HL-60 (cell line): Measurements from ENCODE around the gene SH2D3C.

Experiments
- DNase-seq, 2 experiments: peaks; one replicate each; pipeline ENCODE4 v3.0.0-alpha.2; 2010 to 2020; ENCODE audit warnings: low read depth in 1 of 2, low spot score in 1 of 2
- H3K27ac ChIP-seq: fragments of 250-450 bp; sonication (Bioruptor Pico); replicated peaks from 2 replicates; pipeline ENCODE4 v1.5.1; 2020; ENCODE audit warnings: mild to moderate bottlenecking, moderate library complexity
- H3K27me3 ChIP-seq: fragments of 250-450 bp; sonication (Bioruptor Pico); 2 replicates; pipeline ENCODE4 v1.5.1; 2021; ENCODE audit warnings: mild to moderate bottlenecking, moderate library complexity; ENCODE audit not compliant: insufficient read depth, poor library complexity, severe bottlenecking
- H3K4me3 ChIP-seq: replicated peaks from 2 replicates; pipeline ENCODE4 v1.5.1; 2011; ENCODE audit warnings: mild to moderate bottlenecking, control low read depth, low read length; ENCODE audit not compliant: insufficient read depth
- CTCF ChIP-seq: IDR thresholded peaks from one replicate; pipeline ENCODE4 v1.5.1; 2011; ENCODE audit warnings: low read length, control low read depth, inconsistent platforms; ENCODE audit not compliant: insufficient read depth
- GABPA ChIP-seq: IDR thresholded peaks from 2 replicates; pipeline ENCODE4 v1.6.1; 2012; ENCODE audit warnings: low read depth
- POLR2AphosphoS5 ChIP-seq: IDR thresholded peaks from 2 replicates; pipeline ENCODE4 v1.6.1; 2012; ENCODE audit warnings: low read depth
- REST ChIP-seq: IDR thresholded peaks from 2 replicates; pipeline ENCODE4 v1.6.1; 2012; ENCODE audit warnings: low read depth; ENCODE audit not compliant: insufficient replicate concordance
- SPI1 ChIP-seq: IDR thresholded peaks from 2 replicates; pipeline ENCODE4 v1.6.1; 2012; ENCODE audit warnings: low read depth, mild to moderate bottlenecking, borderline replicate concordance

Gene SH2D3C

GRCh38 chr9:127703289-127703946 is 75.0 kb downstream of the SH2D3C start:
- TF ChIP-seq REST (no peak), POLR2AphosphoS5 (no peak), CTCF (no peak), GABPA (no peak), SPI1 (no peak)
- Histone ChIP-seq H3K27me3 (no peaks in the 10 kb centered on the region), H3K27ac (no peak overlapping the region), H3K4me3 (no peak overlapping the region)
- no peak for DNase-seq

- H3K4me3 ChIP-seq = no peak overlapping the region
- H3K27me3 ChIP-seq = no peaks in the 10 kb centered on the region
- DNase-seq = no peak
- H3K27ac ChIP-seq = no peak overlapping the region
- TF ChIP-seq POLR2AphosphoS5 (no peak), GABPA (no peak), CTCF (no peak), SPI1 (no peak), REST (no peak)
Measured at GRCh38 chr9:127700594-127701255, 77.7 kb downstream of the SH2D3C start.

- Histone ChIP-seq H3K27ac (no peak overlapping the region), H3K4me3 (no peak overlapping the region), H3K27me3 (no peaks in the 10 kb centered on the region)
- DNase-seq = no peak
- TF ChIP-seq CTCF (no peak), REST (no peak), POLR2AphosphoS5 (no peak), GABPA (no peak), SPI1 (no peak)
Measured at GRCh38 chr9:127700140-127700539, 78.3 kb downstream of the SH2D3C start.
